Stimulated activated CD4-positive, alpha-beta T cell treated with anti-CD3 and anti-CD28 coated beads, Interleukin-2, amount 100 ng/mL, for 4 hours (primary cell): Measurements from ENCODE around the gene SEMA5A.
"Not testable (repeated sequence)": the region's sequence is repeated elsewhere in the genome, so short reads cannot be mapped to it uniquely, and the experiment has no call there.

ENCODE experiments used
- DNase-seq: peaks from one replicate; pipeline ENCODE4 v3.0.0-alpha.2; 2020; ENCODE audit warnings: low read depth

Gene SEMA5A

DNA sequence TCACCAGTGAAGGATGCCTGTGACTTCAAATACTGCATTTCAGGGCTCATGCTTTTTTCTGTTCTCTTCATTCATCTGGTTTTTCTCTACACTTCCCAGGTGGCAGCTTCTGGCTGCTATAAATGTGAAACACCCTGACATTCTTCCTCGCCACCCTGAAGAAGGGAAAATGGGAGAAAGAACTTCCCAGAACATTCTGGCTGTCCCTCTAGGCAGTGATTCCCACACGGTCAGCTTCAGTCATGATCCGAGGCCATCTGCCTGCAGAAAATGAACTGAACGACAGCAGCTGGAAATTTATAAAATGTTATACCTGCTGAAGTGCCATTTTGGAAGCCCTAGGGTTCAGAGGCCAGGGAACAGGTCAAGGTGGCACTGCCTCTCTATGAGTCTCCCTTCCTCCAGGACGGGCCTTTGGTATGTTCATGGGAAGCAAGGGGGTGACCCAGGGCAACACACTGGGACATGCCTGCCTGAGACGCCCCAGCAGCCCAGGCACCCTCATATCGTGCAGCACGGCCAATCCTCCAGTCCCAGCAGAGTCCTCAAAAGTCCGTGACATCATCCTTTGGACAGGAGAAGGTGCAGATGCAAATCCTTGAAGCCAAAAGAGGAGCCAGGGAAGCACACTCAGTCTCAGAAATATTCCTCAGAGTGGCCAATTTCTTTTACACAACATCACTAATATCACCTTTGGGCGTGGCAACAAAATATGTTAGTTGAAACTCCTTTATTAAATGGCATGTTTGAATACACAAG, 107.1 kb downstream of the SEMA5A start:
- no peak for DNase-seq

DNA sequence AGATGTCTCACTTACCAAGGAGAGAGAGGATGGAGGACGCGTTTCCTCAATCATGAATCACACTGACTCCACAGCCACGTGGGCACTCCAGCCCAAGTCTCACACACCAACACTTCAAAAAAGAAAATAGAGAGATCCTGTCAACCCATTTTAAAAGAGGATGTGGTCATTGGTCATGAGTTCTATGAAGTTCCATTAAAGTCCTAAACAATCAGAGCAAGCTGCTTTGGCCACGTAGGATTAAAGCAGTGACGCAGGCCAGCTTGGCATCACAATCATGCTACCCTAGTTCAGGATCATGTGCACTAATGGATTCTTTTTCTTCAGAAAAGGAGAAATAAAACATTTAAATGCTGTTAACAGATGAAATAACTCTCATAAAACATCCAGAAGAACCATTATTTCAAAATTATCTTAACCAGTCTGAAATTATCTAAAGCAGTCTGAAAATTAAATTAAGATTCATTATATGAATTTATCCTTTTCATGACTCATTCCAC, 108.1 kb downstream of the SEMA5A start:
- DNase-seq, result no peak

DNA sequence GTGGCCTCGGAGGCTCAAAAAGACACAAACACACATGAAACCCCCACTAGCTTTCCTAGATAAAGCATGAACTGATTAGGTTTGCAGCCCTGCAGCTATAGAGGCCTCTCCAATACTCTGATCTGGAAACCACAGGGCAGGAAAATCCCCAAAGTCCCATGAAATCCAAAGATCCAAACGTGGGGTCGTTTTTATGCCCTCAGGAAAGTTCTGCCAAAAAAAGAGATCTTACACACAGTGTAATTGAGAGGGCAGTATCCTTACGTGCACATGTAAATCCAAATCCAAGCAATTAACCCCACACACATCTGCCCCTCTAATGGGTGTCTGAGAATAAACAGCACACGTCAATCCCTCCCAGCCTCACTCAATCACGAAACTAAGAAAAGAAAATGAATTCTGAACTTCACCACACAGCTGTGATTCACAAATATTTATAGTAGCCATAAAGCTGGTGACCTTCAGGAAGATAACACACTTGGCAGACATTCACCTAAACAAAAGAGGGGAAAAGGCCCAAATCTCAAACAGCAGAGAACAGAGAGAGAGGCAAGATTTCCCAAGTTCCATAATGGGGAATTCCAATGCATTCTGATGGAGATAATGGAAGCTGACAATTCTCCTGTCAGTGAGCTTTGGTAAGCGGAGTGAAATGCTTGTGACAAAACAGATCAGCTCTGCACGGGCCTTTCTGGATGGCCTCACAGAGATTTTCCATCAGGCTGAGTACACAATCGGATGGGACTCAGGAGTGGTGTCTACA, 114.2 kb downstream of the SEMA5A start:
- DNase-seq, result no peak

DNA sequence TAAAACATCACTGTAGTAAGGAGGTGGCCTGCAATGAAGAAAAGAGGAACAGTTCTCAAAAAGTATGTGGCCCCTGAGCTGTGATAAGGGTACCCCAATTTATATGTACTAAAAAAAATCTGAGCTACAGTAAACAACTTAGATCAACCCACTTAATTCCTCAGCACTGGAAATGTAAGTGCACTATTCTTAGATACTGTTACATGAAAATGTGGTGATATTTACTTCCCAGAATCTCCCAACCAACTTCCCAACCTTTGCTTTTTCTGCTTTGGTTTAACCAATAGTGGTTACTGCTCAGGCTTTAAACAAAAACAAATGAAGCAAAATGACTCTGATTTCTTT, 114.8 kb downstream of the SEMA5A start:
- DNase-seq, result no peak

DNA sequence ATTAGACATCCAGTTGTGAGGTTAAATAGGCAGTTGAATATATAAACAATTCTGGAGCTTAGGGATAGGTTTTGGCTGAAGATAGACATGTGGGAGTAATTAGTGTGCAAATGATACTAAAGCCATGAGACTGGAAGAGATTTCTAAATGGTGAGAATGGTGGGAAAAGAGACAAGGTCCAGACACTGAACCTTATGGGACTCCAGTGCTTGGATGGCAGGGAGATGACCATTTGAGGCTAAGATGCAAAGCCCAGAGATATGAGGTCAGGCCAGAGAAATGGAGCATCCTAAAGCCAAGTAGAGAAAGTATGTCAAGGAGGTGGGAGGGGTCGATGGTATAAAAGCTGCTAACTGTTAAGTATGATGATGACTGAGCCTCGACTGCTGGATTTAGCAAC, 115.6 kb downstream of the SEMA5A start:
- no peak for DNase-seq

DNA sequence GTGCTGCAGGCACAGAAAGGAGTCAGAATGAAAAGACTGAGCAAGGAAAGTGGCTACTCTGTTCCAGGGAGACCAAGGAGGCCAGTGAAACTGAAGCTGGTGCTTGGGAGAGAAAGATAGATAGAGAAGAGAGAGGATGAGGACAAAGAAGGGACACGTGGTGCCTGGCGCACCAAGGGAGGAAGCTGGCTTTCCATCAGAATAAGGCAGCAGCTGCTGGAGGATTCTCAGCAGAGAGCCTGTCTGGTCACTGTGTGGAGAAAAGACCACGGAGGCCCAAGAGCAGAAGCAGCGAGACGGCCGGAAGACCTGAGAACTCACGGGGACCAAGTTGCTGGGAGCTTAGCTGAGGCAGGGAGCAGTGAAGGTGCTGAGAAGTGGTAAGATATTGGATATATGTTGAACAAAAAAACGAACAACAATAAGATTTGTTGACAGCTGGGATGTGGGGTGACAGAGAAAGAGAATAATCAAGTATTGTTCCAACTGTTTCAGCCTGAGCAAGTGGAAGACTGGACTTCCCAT, 116.1 kb downstream of the SEMA5A start:
- no peak for DNase-seq

DNA sequence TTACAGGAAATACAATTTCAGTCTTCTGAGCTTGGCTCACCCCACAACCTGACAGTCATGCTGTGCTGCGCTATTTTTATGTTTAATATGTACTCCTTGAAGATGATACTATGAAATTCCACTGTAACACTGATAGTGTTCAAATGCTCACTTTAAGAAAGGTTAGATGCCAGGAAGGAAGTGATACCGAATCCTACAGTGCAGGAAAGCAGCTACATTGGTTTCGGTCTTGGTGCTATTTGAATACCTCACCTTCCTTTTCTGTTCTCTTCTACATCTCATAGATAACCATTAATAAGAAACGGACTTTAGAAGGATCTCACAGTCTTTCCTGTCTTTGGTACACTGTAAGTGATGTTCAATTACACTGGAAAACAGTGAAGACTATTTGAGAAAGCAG, 117.6 kb downstream of the SEMA5A start:
- no peak for DNase-seq

DNA sequence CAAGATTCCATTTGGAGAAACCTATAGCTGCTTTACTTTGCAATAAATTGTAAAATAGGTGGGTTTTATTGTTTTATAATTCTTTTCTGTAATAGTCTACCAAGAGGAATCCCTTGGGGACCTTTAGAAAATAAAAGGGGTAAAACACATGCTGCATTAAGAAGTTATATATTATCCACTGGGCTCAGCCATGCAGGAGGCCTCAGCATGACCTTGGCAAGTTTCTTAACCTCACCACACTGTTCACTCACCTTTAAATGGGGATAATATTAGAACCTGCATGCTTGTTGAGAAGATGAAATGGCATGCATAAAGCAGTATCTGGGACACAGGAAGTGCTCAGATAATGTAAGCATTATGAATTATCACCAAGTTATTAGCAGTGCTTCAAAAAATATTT, 120.2 kb downstream of the SEMA5A start:
- DNase-seq, result no peak

DNA sequence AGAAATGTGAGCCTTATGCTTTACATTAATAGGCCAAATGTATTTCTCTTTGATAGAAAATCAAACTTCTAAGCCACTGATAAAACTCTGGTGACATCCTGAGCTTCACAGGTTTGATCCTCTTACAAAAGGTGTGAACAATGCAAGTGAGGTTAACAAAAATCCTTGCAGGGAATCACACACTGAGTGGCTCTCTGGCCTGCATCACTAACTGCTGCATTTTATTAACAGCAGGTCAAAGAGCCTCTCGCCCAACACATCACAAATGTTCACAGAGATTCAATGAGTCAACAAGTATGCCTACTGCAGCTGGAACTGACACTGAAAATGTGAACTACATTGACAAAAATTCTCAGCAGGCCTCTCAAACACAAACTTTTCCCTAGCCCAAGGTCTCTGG, 122.3 kb downstream of the SEMA5A start:
- no peak for DNase-seq

DNA sequence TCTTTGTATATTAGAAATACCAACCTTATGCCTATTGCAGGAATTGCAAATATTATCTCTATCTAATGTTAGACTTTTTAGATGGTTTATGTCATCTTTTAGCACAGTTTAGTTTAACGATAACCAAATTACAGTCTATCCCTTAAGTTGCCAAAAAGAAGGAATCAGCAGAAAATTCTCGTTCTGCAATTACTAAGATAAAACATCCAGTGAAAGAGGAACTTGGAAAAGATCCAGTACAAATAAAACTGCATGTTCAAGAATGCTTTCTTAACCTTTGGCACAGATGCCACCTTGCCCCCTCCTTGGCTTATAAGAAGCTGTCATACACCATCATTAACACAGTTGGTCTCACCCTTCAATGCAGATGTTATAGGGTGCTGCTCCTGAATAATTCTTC, 124.0 kb downstream of the SEMA5A start:
- no peak for DNase-seq

DNA sequence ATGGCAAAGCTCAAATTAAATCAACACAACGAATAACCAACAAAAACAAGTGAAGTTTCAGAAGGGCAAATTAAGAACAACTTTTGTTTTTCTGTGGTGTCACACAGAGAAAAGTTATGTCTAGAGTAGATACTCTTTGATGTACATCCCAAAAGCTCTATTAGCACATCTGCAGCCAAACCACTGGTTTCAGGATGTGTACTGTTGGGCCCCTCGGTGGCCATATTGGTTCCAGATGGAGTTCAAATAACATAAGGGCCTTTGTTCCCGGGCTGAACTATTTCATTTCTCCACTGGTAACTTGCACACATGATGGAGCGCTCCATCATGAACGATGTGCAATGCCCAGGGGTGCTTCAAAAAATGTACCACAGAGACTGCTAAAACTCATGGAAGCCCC, 126.1 kb downstream of the SEMA5A start:
- DNase-seq, result no peak

DNA sequence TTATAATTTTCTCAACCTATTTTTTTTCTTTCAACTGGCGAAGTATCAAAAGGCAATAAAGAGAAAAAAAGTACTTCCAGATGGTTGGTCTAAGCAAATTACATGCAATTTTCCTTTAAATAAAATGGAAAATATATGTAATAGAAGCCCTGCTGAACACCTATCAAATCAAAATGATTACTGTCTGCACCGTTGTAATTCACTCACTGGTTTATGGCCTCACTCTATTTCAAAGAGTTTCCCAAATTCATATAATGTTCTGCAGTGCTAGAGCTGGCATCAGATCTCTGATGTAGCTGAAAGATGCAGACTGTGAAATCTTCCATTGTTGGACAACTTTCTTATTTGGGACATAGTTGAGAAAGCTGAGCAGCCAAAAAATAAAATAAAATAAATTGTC, 130.3 kb downstream of the SEMA5A start:
- no peak for DNase-seq

DNA sequence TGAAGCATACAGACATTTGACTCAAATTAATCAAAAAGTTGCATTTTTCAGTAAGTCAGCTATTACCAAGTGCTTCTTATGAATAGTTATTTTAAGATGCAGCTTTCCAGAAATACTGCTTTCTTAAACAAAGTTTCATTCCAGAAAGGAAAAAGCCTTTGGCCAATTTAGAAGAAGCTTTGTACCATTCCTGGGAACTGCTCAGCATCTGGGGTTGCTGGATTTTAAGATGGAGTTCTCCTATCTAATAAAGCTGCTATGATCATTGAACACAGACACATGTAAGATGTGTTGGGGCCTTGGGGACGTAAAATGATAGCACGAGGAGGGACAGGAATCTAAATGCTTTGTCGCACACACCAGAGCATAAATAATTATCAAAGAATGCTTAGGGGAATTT, 130.8 kb downstream of the SEMA5A start:
- DNase-seq, result no peak

DNA sequence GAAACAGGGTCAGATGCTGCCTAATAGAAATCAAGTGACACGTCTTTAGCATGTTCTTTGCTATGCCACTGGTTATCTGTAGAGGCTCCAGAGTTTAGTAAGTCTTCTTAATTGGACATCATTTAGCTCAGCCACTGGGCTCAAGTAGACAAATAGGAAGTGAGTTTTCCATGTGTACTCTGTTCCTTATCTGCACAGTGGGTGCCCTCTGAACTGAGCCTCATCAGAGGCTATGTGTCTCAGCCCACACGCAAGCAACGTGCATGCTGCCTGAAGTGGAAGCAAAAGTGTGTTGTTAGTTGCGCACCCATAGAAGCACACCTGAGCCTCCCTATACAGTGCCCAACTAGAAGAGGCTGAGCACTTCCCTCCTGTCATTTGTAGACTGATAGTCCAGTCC, 134.7 kb downstream of the SEMA5A start:
- DNase-seq, result no peak

DNA sequence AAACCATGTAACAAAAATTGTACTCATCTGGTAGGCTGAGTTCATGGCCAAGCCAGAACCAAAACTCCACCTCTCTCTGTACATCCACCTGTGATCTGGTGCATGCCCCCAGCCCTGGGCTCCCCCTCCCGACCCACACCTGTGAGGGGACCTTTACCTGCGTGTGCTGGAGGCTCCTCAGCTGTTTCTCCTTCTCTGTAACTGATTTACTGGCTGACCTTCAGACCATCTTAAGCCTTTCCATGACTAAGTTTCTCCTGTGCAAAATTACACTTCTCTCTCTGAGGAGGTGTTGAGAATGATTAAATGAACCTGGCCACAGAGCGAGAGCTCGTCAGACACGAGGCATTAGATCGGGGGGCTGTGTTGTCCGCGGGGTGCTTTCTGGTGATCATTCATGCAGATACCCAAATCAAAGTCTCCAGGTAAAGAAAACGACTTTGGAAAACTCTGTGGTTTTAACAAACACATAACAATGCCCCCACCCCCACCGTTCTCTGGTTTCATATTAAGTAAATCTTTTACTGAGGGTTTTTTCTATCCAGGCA, 136.4 kb downstream of the SEMA5A start:
- no peak for DNase-seq

DNA sequence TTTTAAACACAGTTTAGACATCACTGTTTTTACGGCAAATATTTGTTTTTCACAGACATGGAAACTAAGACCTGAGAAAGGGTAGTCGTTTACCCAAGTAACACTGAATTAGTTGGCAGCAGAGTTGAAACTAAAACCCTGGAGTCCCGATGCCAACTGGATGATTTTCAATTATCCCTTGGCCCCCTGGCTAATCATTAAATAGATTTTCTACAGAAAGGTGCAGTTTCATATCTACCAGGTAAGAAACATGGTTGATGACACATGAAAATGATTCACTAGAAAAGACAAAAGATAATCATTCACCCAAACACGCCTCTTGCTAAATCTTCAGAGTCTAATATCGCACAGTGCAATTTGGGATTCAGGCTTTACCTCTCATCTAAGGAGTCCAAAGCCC, 136.9 kb downstream of the SEMA5A start:
- DNase-seq, result no peak

DNA sequence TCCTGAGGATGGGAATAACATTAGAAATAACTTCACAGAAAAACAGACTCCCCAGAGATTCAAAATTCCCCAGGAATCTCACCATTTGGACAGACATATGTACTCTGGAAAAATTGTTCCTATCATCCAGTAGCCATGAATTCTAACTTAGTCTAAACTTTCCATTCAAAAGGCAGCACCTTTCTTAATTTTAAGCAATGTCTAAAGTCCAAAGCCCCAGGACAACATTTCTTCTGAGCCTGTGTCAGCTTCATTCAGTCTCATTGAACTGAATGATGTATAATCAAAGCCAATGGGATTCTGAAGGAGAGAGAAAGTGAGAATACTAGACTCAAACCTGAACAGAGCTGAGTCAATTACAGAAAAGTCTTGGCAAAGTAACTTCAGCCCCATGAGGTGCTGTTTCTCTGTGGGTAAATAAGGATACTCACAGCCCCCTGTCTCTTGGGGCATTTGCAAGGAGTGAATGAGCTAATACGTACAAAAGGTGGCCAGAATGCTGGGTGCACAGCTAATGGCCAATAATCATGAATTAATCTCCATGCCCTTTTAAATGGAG, 140.6 kb downstream of the SEMA5A start:
- no peak for DNase-seq

DNA sequence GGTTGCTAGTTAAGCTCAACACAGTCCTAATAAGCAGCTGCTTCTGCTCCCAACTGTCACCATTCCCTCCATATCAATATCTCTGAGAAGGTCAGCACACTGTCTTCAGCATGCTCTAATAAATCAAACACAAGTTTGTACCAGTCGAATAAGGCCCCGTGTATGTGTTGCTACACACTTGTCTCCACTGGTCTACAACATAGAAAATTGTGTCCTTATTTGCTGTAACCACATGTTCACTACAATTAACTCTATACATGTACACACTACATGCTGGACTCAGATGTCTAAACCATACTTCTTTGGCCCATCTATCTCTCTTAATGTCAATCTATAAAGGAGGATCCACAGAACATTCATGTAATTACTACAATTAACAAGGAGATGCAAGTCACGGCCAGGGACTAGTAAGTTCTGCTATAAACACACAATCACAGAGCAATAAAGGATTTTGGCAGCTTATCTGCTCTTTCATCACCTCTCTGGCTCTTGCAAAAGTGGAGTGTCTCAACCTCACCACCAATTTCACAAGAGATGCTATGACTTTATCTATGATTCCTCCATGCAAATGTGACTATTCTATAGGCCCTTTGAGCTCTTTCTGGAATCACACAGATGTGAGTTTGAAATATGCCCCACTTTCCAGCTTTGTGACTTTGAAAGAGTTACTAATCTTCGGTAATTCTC, 143.9 kb downstream of the SEMA5A start:
- no peak for DNase-seq

DNA sequence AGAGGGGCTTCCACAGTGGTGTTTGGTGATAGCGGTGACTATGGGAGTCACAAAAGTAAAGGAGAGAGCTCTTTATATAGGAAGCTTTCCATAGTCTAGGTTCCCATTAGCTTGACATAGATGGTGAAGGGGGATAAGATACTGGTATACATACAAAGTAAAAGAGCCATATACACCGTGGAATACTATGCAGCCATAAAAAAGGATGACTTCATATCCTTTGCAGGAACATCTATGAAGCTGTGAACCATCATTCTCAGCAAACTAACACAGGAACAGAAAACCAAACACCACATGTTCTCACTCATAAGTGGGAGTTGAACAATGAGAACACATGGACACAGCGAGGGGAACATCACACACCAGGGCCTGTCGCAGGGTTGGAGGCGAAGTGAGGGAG, 146.1 kb downstream of the SEMA5A start:
- not testable (repeated sequence) for DNase-seq

DNA sequence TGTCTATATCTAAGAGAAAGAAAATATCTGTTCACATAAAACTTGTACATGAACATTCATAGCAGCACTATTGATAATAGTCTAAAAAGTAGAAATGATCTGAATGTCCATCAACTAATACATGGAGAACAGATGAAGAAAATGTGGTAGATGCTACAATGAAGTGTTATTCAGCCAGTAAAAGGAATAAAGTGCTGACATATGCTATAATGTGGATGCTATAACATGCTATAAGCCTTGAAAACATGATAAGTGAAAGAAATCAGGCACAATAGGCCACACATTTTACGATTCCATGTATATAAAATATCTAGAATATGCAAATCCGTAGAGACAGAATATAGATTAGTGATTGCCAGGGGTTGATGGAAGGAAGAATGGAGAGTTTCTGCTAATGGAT, 146.8 kb downstream of the SEMA5A start:
- no peak for DNase-seq

DNA sequence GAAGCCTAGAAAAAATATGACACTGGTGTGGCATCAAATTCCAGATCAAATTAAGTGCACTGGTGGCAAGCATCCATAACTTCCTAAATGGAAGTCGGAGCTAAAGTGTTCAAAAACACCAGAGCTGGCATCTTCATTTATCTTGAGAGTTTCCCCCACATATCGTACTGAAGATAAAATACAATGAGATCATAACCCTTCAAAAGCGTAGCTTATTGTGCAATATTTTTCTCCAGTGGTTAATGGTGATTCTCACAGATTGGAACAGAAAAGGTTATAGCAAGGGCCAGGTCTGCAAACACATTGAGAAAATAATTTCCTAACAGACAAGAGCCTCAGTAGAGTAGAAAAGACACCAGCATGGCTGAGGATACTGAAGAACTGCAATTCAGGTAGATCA, 147.6 kb downstream of the SEMA5A start:
- DNase-seq, result no peak

DNA sequence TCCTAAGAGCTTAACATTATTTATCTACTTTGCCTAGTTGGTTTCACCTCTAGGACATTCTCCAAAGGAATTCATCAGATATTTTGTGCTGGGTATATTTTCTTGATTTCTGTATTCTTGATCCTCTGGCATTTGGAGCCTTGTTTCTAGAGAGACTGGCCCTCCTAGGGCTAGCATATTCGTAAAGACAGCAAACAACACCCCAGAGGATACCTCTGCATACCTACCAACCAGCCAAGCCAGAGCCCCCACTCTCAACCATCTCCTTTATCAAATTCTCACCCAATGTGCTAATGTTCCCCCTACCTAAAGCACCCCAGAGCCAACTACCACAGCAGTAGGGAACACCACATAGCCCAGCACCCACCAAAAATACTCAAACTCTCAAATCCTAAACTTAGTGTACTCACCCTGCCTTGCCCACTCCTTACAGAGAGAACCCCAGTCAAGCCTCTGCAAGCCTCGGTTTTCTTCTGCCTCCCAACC, 149.5 kb downstream of the SEMA5A start:
- no peak for DNase-seq
